ENCODE measurements around the gene FGF22.

The FGF22 gene

DNA sequence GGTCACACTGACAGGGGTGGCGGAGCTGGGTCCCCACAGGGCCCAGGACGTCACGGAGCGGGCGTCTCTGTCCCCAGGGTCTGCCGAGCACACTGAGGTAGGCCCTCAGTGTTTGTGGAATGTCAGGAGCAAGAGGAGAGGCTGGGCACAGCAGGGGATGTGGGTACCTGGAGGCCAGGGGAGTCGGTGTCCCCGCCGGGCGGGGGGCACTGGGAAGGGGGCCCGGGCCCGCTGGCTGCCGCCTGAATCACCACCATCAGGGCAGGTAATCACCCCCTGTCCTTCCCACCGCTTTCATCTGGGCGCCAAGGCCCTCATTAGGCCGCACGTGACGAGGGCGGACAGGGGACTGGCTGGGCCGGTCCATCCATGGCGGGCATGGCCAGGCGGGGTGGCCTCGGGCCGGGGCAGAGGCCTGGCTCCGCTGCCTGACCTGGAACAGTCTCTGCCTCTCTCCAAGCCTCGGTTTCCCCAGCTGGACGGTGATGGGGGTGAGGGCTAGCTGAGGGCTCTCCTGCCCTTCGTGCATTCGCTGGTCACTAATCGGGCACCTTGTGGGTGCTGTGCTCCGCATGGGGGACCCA, 1.0 kb downstream of the FGF22 start:
- peaks cover 12% of the 10 kb centered on the region for H3K27me3 Mint-ChIP-seq
- H3K4me1 Mint-ChIP-seq = peaks cover 10% of the 10 kb centered on the region
- CTCF ChIA-PET = no interaction called here
- no peaks in the 10 kb centered on the region for H3K9me3 Mint-ChIP-seq
- peaks cover 3% of the 10 kb centered on the region for H3K36me3 Mint-ChIP-seq
- no peak overlapping the region for H3K4me3 Mint-ChIP-seq
- DNase-seq = no peak
- no peak overlapping the region for H3K27ac Mint-ChIP-seq

DNA sequence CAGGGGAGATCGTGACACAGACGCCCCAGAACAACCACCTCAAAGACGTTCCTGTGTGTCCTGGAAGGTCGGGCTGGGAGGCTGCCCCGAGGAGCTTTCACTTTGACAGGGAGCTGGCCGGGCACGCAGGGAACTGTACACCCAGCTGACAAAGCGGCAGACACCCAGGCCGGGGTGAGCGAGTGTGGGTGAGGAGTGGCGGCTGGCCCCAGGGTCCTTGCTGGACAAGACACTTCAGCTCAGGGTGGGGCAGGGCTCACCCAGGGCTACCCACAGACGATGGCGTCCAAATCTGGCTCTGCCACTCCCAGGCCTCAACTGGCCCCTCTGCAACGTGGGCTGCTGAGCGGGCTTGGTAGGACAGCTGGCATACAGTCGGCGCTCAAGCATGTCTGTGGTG, 2.0 kb downstream of the FGF22 start:
- peaks cover 10% of the 10 kb centered on the region for H3K4me1 Mint-ChIP-seq
- CTCF ChIA-PET = no interaction called here
- H3K9me3 Mint-ChIP-seq = no peaks in the 10 kb centered on the region
- no peak for DNase-seq
- peaks cover 7% of the 10 kb centered on the region for H3K36me3 Mint-ChIP-seq
- peaks cover 12% of the 10 kb centered on the region for H3K27me3 Mint-ChIP-seq
- no peak overlapping the region for H3K27ac Mint-ChIP-seq
- H3K4me3 Mint-ChIP-seq = no peak overlapping the region

DNA sequence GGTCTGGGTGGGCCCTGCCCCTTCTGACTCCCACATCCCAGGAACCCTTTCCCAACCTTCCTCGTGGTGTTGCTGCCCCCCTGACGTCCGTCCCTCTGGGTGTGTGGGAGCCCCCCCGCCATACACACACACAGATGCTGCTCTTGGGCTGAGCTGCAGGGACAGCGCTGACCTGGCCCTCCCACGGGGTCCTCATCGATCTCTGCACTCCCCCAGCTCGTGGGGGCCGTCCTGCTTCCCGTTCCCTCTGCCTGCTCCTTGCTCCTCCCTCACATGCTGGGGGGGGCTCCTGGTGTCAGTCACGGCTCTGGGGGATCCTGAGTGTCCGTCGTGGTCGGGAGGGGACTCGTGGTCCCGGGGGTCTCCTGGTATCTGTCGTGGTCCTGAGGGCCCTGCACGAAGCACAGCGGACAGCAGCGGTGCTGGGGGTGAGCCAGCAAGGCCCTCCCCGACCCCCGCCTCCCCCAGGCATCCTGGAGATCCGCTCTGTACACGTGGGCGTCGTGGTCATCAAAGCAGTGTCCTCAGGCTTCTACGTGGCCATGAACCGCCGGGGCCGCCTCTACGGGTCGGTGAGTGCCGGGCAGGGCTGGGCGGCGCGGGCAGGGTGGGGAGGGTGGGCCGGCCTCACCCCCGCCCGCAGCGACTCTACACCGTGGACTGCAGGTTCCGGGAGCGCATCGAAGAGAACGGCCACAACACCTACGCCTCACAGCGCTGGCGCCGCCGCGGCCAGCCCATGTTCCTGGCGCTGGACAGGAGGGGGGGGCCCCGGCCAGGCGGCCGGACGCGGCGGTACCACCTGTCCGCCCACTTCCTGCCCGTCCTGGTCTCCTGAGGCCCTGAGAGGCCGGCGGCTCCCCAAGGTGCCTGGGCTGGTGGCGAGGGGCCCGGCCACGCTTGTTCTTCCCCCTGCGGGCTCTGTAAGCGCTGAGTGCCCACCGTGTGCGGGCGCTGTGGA, 3.4 kb downstream of the FGF22 start:
- Mint-ChIP-seq H3K4me1 (peaks cover 6% of the 10 kb centered on the region), H3K27me3 (peaks cover 5% of the 10 kb centered on the region), H3K27ac (no peak overlapping the region), H3K9me3 (no peaks in the 10 kb centered on the region), H3K4me3 (no peak overlapping the region), H3K36me3 (peaks cover 7% of the 10 kb centered on the region)
- no peak for DNase-seq
- CTCF ChIA-PET = no interaction called here

DNA sequence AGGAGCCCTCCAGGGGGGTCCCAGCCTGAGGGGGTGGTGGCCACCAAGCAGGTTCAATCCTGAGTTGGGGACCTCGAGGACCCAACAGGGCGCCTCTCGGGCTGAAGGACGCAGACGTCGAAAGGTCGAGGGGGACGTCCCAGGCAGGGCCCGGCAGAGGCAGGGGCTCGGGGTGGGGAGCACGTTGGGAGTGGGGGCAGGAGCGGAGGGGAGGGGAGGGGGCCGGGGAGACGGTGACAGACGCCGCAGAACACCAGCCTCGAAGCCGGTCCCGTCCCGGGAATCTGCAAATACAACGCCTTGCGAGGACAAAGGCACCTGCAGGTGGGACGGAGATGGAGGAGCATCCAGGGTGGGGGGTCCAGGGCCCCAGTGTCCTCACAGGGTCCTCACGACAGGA, 4.1 kb downstream of the FGF22 start:
- no peak overlapping the region for H3K4me3 Mint-ChIP-seq
- no peak for DNase-seq
- peaks cover 9% of the 10 kb centered on the region for H3K36me3 Mint-ChIP-seq

DNA sequence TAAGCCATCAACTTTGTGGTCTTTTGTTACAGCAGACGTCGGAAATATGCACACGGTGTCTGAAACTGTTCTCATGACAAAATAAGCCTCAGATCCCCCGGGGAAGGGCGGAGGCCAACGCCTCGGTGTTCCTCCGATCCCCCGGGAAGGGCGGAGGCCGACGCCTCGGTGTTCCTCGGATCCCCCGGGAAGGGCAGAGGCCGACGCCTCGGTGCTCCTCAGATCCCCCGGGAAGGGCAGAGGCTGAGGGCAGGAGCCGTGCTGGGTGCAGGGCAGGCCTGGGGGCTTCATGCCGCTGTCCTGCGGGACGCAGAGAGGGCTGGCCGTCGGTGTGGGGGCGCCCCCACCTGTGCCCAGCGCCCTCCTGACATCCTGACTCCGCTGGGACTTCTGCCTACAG, 4.7 kb downstream of the FGF22 start:
- H3K9me3 Mint-ChIP-seq = no peaks in the 10 kb centered on the region
- no peak overlapping the region for H3K4me3 Mint-ChIP-seq
- peaks cover 2% of the 10 kb centered on the region for H3K27me3 Mint-ChIP-seq
- CTCF ChIA-PET = no interaction called here
- no peak for DNase-seq
- H3K4me1 Mint-ChIP-seq = peaks cover 1% of the 10 kb centered on the region
- H3K27ac Mint-ChIP-seq = no peak overlapping the region
- H3K36me3 Mint-ChIP-seq = peaks cover 10% of the 10 kb centered on the region

More for the DNA sequence above, 4.1 kb downstream of the FGF22 start:
- peaks cover 5% of the 10 kb centered on the region for H3K27me3 Mint-ChIP-seq
- CTCF ChIA-PET = no interaction called here
- H3K4me1 Mint-ChIP-seq = peaks cover 6% of the 10 kb centered on the region
- H3K9me3 Mint-ChIP-seq = no peaks in the 10 kb centered on the region
- H3K27ac Mint-ChIP-seq = no peak overlapping the region

DNA sequence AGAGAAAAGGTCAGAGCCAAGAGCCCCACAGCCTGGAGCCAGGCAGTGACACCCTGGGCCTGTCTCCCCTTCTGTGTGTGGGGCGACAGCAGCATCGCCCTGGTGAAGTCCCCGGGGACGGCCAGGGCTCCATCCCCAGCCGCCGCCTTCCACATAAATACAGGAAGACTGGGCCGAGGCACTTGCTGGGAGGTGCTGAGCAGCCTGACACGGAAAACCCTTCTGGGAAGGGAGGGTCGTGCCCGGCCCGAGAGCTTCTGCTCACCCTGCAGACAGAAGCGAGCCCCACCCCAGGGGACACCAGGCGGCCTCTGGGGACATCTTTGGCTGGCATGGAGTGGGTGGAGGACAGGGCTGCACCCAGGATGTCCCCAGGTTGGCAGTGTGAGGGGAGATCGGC, 5.1 kb downstream of the FGF22 start:
- CTCF ChIA-PET = no interaction called here
- no peak for DNase-seq
- no peaks in the 10 kb centered on the region for H3K27me3 Mint-ChIP-seq
- H3K36me3 Mint-ChIP-seq = peaks cover 10% of the 10 kb centered on the region
- no peaks in the 10 kb centered on the region for H3K9me3 Mint-ChIP-seq
- H3K4me3 Mint-ChIP-seq = no peak overlapping the region
- H3K27ac Mint-ChIP-seq = no peak overlapping the region
- H3K4me1 Mint-ChIP-seq = no peaks in the 10 kb centered on the region

DNA sequence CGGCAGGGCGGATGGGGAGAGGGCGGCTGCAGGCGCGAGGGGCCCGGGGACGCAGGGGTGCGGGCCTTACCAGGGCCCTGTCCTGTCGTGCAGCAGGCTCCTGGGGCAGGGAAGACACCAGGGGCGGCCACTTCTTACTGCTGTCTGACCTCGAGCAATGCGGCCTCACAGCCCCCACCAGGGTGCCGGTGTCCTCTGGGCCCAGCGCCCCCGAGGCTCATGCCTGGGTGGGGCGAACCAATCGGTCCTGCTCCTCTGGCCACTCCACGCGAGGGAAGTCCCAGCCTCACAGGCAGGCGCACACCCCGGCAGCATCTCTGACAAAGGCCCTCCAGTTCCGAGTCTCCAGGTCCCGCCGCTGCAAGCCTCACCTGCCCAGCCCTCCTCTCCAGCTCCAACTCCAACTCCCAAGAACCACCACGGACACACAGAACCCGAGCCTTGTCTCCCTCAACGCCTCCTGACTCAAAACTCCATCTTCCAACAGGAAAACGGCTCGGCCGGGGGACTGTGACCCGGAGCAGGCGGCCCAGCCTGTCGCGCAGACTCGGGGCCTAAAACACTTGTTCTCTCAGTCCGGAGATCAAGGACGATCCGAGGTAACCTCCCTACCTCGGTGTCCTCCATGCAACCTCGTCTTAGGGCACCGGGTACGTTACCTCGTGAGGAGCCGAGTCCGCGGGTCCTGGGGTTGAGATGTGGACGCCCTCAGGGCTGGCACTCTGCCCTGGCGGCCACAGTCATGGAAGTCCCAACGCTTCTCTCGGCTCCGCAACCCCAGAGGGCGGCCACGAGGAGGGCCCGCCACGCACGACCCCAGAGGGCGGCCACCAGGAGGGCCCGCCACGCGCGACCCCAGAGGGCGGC, 6.5 kb downstream of the FGF22 start:
- Mint-ChIP-seq H3K9me3 (no peaks in the 10 kb centered on the region), H3K4me3 (no peak overlapping the region), H3K27me3 (no peaks in the 10 kb centered on the region), H3K36me3 (peaks cover 12% of the 10 kb centered on the region), H3K4me1 (no peaks in the 10 kb centered on the region), H3K27ac (no peak overlapping the region)
- no peak for DNase-seq
- CTCF ChIA-PET = no interaction called here

DNA sequence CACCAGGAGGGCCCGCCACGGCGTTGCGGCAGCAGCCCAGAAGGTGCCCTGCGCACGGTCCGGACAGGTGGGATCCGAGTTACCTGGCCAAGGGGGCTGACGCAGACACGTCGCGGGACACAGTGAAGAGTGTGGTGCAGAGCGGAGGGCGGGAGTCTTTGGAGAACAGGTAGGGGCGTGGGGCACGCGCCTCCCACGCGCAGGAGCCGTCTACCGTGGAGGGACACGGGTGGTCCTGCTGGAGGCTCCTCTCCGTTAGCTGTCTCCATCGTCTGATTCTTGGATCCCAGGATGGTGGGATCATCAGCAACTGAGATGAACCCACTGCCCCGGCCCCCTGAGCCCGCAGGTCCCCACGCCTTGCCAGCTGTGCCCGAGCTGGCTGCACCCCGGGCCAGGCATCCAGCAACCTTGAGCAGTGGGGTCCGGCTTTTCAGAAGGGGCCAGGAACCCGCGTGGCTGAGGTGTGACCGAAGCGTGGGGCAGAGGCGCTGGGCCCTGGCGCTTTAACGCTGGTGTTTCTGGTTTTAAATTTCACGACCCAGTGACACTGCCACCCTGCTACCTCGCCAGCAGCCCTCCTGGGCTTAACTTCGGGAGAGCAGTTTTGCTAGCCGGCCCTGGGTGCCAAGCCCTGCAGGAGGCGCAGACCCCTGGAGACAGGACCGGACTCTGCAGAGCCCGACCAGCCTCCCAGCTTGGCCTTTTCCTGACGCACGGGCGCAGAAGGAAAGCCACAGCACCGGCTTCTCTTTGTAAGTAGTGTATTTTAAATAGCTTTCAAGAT, 7.3 kb downstream of the FGF22 start:
- H3K4me3 Mint-ChIP-seq = no peak overlapping the region
- CTCF ChIA-PET = no interaction called here
- no peak for DNase-seq
- no peak overlapping the region for H3K27ac Mint-ChIP-seq
- peaks cover 12% of the 10 kb centered on the region for H3K36me3 Mint-ChIP-seq
- H3K9me3 Mint-ChIP-seq = no peaks in the 10 kb centered on the region
- H3K4me1 Mint-ChIP-seq = no peaks in the 10 kb centered on the region
- no peaks in the 10 kb centered on the region for H3K27me3 Mint-ChIP-seq

DNA sequence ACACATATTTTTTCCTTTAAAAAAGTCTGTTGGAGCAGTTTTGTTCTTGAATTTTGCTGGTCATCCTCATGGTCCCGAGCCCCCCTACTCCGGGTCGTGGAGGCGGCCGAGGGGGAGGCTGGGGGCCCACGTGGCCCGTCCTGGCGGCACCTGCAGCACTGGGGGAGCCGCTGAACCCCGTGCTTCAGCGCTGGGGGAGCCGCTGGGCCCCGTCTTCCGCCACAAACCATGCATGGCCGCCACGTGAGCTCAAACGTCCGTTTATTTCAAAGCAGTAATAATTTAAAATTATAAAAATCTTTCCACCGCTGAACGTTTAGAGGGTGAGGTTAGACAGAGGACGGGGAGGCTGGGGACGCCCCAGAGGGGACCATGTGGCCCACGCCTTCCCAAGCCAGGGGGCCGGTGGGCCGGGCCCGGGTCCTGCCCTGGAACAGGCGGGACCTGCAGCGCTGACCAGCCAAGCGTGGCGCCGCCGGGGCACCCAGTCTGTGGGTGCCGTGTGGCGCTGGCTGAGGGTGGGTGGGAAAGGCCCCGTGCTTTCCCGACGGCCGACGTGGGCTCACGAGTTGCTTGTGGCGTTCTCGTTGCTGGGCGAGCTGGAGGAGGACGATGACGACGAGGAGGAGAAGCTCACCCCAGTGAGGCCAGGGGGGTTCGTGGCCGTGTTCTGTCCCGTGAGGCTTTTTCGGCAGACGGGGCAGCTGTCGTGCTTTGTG, 8.0 kb downstream of the FGF22 start:
- CTCF ChIA-PET = no interaction called here
- Mint-ChIP-seq H3K27me3 (no peaks in the 10 kb centered on the region), H3K9me3 (no peaks in the 10 kb centered on the region), H3K36me3 (peaks cover 12% of the 10 kb centered on the region), H3K4me3 (no peak overlapping the region), H3K27ac (no peak overlapping the region), H3K4me1 (no peaks in the 10 kb centered on the region)
- DNase-seq = no peak

DNA sequence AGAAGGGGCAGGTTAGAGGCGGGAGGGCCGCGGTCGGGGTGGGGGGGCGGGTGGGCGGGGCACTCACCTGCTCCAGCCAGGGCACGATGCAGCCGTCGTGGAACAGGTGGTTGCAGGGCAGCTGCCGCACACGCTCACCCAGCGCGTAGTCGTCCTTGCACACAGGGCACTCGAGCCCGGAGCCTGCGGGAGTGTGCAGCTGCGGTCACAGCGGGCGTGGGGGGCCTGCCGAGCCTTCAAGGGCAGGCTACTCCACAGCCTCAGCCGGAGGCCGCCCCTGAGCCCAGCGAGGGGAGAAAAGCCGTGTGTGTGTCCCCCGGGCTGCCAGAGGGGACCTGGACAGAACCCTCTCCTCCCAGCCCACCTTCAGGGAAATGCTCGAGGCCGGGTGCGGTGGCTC, 8.6 kb downstream of the FGF22 start:
- Mint-ChIP-seq H3K9me3 (no peaks in the 10 kb centered on the region), H3K27ac (no peak overlapping the region), H3K36me3 (peaks cover 12% of the 10 kb centered on the region), H3K4me3 (no peak overlapping the region), H3K4me1 (no peaks in the 10 kb centered on the region), H3K27me3 (no peaks in the 10 kb centered on the region)
- CTCF ChIA-PET = no interaction called here
- no peak for DNase-seq

DNA sequence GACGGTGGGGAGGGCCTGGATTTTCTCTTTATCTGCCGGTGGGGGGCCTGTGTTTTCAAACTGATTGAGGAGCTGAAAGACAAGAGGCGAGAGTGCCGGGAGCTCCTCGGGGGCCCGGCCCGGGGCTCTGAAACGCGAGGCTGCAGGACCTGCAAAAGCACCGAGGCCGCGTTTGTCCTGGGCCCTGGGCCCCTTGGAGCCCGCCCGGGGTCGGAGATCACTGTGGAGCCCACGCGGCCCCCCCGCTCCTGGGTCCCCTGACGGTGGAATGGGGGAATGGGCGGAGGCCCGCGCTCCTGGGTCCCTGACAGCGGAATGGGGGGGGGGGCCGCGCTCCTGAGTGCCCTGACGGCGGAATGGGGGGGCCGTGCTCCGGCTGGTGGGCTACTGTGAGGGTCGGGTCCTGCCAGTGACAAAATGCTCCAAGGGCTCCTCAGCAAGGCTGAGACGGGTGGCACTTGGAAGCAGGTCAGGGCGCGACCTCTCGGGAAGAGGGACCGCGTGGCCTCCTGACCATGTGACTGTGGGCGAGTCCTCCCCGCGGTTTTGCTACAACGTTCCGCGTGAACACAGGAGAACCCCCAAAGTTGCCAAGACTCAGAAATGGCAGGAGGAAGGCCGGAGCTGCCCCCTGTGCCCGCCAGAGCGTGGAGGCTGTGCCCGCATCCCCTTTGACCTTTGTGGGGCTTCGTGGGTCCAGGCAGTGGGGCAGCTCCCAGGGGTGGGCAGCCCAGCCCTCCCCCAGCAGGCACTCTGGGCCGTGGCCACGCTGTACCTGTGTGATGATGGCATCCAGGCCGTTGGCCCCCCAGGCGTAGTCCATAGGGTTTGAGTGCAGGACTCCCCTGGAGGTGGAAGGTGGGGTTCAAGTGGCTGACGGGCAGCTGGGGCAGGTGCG, 9.5 kb downstream of the FGF22 start:
- CTCF ChIA-PET = no interaction called here
- H3K27ac Mint-ChIP-seq = no peak overlapping the region

DNA sequence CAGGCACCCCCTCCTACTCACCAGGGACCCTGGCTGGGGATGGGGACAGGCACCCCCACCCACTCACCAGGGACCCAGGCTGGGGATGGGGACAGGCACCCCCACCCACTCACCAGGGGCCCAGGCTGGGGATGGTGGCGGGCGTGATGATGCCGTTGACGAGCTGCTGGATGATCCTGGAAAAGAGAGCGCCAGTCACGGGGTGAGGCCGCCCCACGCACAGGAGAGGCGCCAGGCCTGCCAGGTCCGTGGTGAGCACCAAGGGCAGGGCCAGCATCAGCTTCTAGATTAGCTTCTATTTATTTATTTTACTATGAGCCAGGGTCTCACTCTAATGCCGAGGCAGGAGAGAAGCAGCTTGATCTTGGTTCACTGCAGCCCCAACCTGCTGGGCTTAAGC, 10.4 kb downstream of the FGF22 start:
- no peak overlapping the region for H3K27ac Mint-ChIP-seq
- H3K4me1 Mint-ChIP-seq = peaks cover 1% of the 10 kb centered on the region
- H3K27me3 Mint-ChIP-seq = no peaks in the 10 kb centered on the region
- DNase-seq = no peak
- H3K4me3 Mint-ChIP-seq = no peak overlapping the region
- no peaks in the 10 kb centered on the region for H3K9me3 Mint-ChIP-seq
- CTCF ChIA-PET = no interaction called here
- peaks cover 22% of the 10 kb centered on the region for H3K36me3 Mint-ChIP-seq

More for the DNA sequence above, 9.5 kb downstream of the FGF22 start:
- no peak for DNase-seq
- Mint-ChIP-seq H3K27me3 (no peaks in the 10 kb centered on the region), H3K4me3 (no peak overlapping the region), H3K9me3 (no peaks in the 10 kb centered on the region), H3K4me1 (no peaks in the 10 kb centered on the region), H3K36me3 (peaks cover 19% of the 10 kb centered on the region)
